GM12878 (cell line): ENCODE data around the gene ARHGAP22. TPM values are rescaled to one million over a fixed set of nuclear protein-coding genes. Genes with fewer than 3 reads are reported as not detected.
"Not testable (repeated sequence)": the region's sequence is repeated elsewhere in the genome, so short reads cannot be mapped to it uniquely, and the experiment has no call there.

Experiments
- ATAC-seq: fragments of 200-7000 bp; cut with Tn5 transposase; 3 replicates; pipeline ENCODE4 v1.9.1; 2020; ENCODE audit warnings: mild to moderate bottlenecking, moderate library complexity
- BruUV-seq: library from RNA; stranded (reverse); fragments of 400-500 nt; replicated peaks from 2 replicates; lab custom pipeline; 2021; lab: Mats Ljungman, UMichigan
- CTCF ChIA-PET: fragments of 300-600 bp; sonication (Branson Sonifier 250); formaldehyde crosslinking; extraction: SDS; loops from one replicate; lab custom pipeline; 2021; ENCODE audit warnings: inconsistent platforms; lab: Yijun Ruan, JAX
- POLR2A ChIA-PET: fragments of 350-600 bp; formaldehyde crosslinking; extraction: SDS; loops from one replicate; lab custom pipeline; 2021; ENCODE audit warnings: inconsistent platforms; lab: Charles Lee
- RAD21 ChIA-PET: fragments of 300-600 bp; sonication (Branson Sonifier 250); formaldehyde crosslinking; loops from one replicate; lab custom pipeline; 2023; ENCODE audit warnings: antibody characterized with exemption; ENCODE audit not compliant: unreplicated experiment; lab: Charles Lee
- SMC1A ChIA-PET: fragments of 300-600 bp; sonication (Branson Sonifier 250); formaldehyde crosslinking; loops from one replicate; lab custom pipeline; 2023; ENCODE audit not compliant: unreplicated experiment, uncharacterized antibody; lab: Charles Lee
- DNase-seq: peaks from one replicate; pipeline ENCODE4 v3.0.0-alpha.2; 2011; ENCODE audit warnings: low read depth, low spot score
- FAIRE-seq: peaks from 3 replicates; lab custom pipeline; 2011; peaks lifted over from hg19 to GRCh38; lab: Jason Lieb, UNC
- H2AFZ ChIP-seq: 2 replicates; pipeline ENCODE4 v1.6.0; 2011; ENCODE audit warnings: low read depth, low read length, control low read depth; ENCODE audit not compliant: control insufficient read depth
- H3K27ac ChIP-seq: 2 replicates; pipeline ENCODE4 v1.5.1; 2011; ENCODE audit warnings: control low read depth; ENCODE audit not compliant: control insufficient read depth, insufficient read depth
- H3K27me3 ChIP-seq, 2 experiments: replicated peaks in 1 of 2; 2 replicates each; pipeline versions ENCODE4 v1.6.0 to v1.6.1; 2011; ENCODE audit warnings: low read length in 1 of 2; ENCODE audit not compliant: control insufficient read depth in 2 of 2, insufficient read depth in 2 of 2
- H3K36me3 ChIP-seq, 2 experiments: 2 replicates each; pipeline ENCODE4 v1.5.1; 2011; ENCODE audit warnings: low read length in 1 of 2; ENCODE audit not compliant: control insufficient read depth in 2 of 2, insufficient read depth in 2 of 2
- H3K4me1 ChIP-seq: 2 replicates; pipeline ENCODE4 v1.6.1; 2011; ENCODE audit warnings: mild to moderate bottlenecking, low read length, moderate library complexity, mixed read lengths; ENCODE audit not compliant: control insufficient read depth, insufficient read depth
- H3K4me2 ChIP-seq: 2 replicates; pipeline ENCODE4 v1.6.0; 2011; ENCODE audit warnings: control low read depth; ENCODE audit not compliant: control insufficient read depth, insufficient read depth
- H3K4me3 ChIP-seq: fragments of 200-600 bp; sonication (generic); 2 replicates; pipeline ENCODE4 v1.5.1; 2016
- H3K79me2 ChIP-seq: 2 replicates; pipeline ENCODE4 v1.6.0; 2011; ENCODE audit warnings: low read length; ENCODE audit not compliant: control insufficient read depth, insufficient read depth
- H3K9ac ChIP-seq: 2 replicates; pipeline ENCODE4 v1.8.0; 2011; ENCODE audit warnings: low read length, control low read depth, mixed read lengths; ENCODE audit not compliant: control insufficient read depth, insufficient read depth
- H3K9me3 ChIP-seq: replicated peaks from 3 replicates; pipeline ENCODE4 v1.5.1; 2011; ENCODE audit warnings: mild to moderate bottlenecking, low read length; ENCODE audit not compliant: control insufficient read depth, insufficient read depth
- H4K20me1 ChIP-seq: 2 replicates; pipeline ENCODE4 v1.6.0; 2011; ENCODE audit not compliant: control insufficient read depth, insufficient read depth
- CEBPB ChIP-seq, 2 experiments: fragments of 150-350 bp in 1 of 2; IDR thresholded peaks; 2 replicates each; pipeline ENCODE4 v1.6.1; 2012 to 2014; ENCODE audit warnings: low read depth in 2 of 2, low read length in 2 of 2, borderline replicate concordance in 1 of 2, inconsistent platforms in 1 of 2
- FOXK2 ChIP-seq: fragments of 450-650 bp; IDR thresholded peaks from 2 replicates; pipeline ENCODE4 v1.6.1; 2017; ENCODE audit warnings: mild to moderate bottlenecking, moderate library complexity
- NR2F1 ChIP-seq: fragments of 450-650 bp; conservative IDR thresholded peaks from 2 replicates; pipeline ENCODE4 v1.6.1; 2017; ENCODE audit warnings: mild to moderate bottlenecking
- PKNOX1 ChIP-seq: fragments of 450-650 bp; IDR thresholded peaks from 2 replicates; pipeline ENCODE4 v1.6.1; 2016; ENCODE audit warnings: mild to moderate bottlenecking
- whole genome bisulfite sequencing: methylation state at CpG from one replicate; pipeline ENCODE4 v1.1.6; 2016; ENCODE audit warnings: low lambda C conversion rate; ENCODE audit not compliant: insufficient replicate concordance, insufficient coverage; ENCODE audit errors: missing lambda C conversion rate; 5-methylcytosine and 5-hydroxymethylcytosine counted together
- in situ Hi-C: fragments of 300-500 bp; cut with MboI; formaldehyde crosslinking; loops from 9 replicates; pipeline ENCODE4 v1.14.3; 2018; ENCODE audit warnings: mixed read lengths
- intact Hi-C: fragments of 100-400 bp; cut with micrococcal nuclease; formaldehyde crosslinking; loops from one replicate; pipeline ENCODE4 v1.14.2; 2022; ENCODE audit not compliant: unreplicated experiment
- polyA plus RNA-seq, 11 experiments: library from polyadenylated mRNA; depleted of rRNA in 4 of 11; unstranded in 6 of 11; stranded (reverse) in 5 of 11; fragments of >200 nt; fragmentation: Nextera tagmentation in 4 of 11; fragmentation: Illumina TruSeq in 1 of 11; extraction: Ambion mirVana in 4 of 11; extraction: Trizol in 1 of 11; gene quantifications; 1 replicate in 1 of 11; 2 replicates in 10 of 11; pipeline versions ENCODE4 v1.2.1 to v1.2.3, GENCODE V29; 2011 to 2016; ENCODE audit warnings: inconsistent platforms in 2 of 11, missing spikeins in 2 of 11, low read depth in 1 of 11
- total RNA-seq, 4 experiments: library from RNA; depleted of rRNA in 3 of 4; stranded (reverse); fragments of >200 nt in 3 of 4; fragmentation: Illumina TruSeq in 1 of 4; extraction: Trizol in 1 of 4; gene quantifications; 2 replicates each; pipeline versions ENCODE4 v1.2.1 to v1.2.3, GENCODE V29; 2013 to 2021

ARHGAP22 gene
- total and polyA plus RNA-seq, 10 of the 15 experiments (the other 5 are each of a cell fraction or from before 2014, with no cell fraction given): 0.07 to 0.61 (median 0.18) TPM; not detected in 5

- Histone ChIP-seq H3K4me1 (no peaks in the 10 kb centered on the region), H3K9ac (no peak overlapping the region), H3K36me3 (0 out of 4 replicates have a peak, but pooled peaks cover 0 to 3% of the 10 kb centered on the region in 2 experiments), H2AFZ (no peak overlapping the region), H3K9me3 (no peaks in the 10 kb centered on the region), H4K20me1 (no peaks in the 10 kb centered on the region), H3K27ac (no peak overlapping the region), H3K27me3 (no peaks in the 10 kb centered on the region), H3K4me3 (no peak overlapping the region), H3K4me2 (no peak overlapping the region), H3K79me2 (no peaks in the 10 kb centered on the region)
- ChIA-PET POLR2A (no interaction called here), CTCF (interaction anchor here (0.6 to 2.0 kb wide), 2 partner anchors 24 to 60 kb away, joined by 3 to 6 read pairs; no protein-coding TSS in a partner anchor), RAD21 (no interaction called here), SMC1A (interaction anchor here (1.7 kb wide), 1 partner anchor 8 kb away, joined by 5 read pairs; no protein-coding TSS in a partner anchor)
- TF ChIP-seq CEBPB (IDR thresholded peaks at IDR 0.05; ENCODE audit: borderline replicate concordance in 1 of 2, low read depth in 2 of 2, low read length in 2 of 2) (no peak), NR2F1 (no peak), PKNOX1 (no peak), FOXK2 (no peak)
- ATAC-seq (no peak), DNase-seq (no peak), FAIRE-seq (no peak)
- in situ Hi-C loops (no loop called here), intact Hi-C loops (no loop called here)
- BruUV-seq: no TSS peak
- 97% methylated on average over 4 of the region's 4 CpGs for WGBS
Observed at GRCh38 chr10:48423884-48424283, 181.0 kb downstream of the ARHGAP22 start.

- POLR2A ChIA-PET, H3K9me3 ChIP-seq, RAD21 ChIA-PET, H3K4me3 ChIP-seq, H2AFZ ChIP-seq, ATAC-seq, H3K79me2 ChIP-seq, DNase-seq, H3K9ac ChIP-seq, H3K27me3 ChIP-seq, H3K27ac ChIP-seq, H3K36me3 ChIP-seq, in situ Hi-C loops, FAIRE-seq, H4K20me1 ChIP-seq, H3K4me2 ChIP-seq, BruUV-seq, H3K4me1 ChIP-seq, intact Hi-C loops: not testable (repeated sequence)
- WGBS: 94% methylated on average over 2 of the region's 2 CpGs
- ChIA-PET SMC1A (interaction anchor here (0.9 kb wide), 1 partner anchor 9 kb away, joined by 4 read pairs; no protein-coding TSS in a partner anchor), CTCF (interaction anchor here (2.0 kb wide), 1 partner anchor 22 kb away, joined by 6 read pairs; no protein-coding TSS in a partner anchor)
Observed at GRCh38 chr10:48421862-48422261, 183.0 kb downstream of the ARHGAP22 start.
